Measurements from ENCODE around the gene PTGER4.
A peak's percentile ranks its signal among the peaks of the same experiment; 100 is the strongest.

The PTGER4 gene

GRCh38 chr5:40672425-40672824 is 7.3 kb upstream of the PTGER4 start:
- DNase-seq: no peak

DNA sequence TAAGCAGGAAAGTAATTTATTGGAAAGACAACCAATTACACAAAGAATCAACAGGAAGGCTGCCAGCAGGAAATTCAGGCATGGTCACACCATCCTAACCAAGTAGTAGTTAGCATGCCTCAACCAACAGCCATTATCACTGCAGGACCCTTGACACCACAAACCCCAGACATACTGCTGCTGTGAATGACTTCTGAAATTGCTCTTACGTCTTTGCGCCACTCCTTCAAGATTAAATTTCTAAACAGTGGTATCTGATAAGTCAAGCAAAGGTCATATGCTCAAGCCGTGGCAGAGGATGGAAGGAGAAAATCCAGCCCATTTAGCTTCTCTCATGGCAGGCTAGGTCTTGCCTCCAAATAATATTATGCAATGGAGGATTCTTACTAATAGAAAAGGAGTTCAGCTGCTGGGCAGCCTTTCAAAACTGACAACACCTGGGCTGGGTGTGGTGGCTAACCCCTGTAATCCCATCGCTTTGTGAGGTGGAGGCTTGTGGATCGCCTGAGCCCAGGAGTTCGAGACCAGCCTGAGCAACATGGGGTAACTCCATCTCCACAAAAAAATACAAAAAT is 5.0 kb upstream of the PTGER4 start:
- no peak for DNase-seq

DNA sequence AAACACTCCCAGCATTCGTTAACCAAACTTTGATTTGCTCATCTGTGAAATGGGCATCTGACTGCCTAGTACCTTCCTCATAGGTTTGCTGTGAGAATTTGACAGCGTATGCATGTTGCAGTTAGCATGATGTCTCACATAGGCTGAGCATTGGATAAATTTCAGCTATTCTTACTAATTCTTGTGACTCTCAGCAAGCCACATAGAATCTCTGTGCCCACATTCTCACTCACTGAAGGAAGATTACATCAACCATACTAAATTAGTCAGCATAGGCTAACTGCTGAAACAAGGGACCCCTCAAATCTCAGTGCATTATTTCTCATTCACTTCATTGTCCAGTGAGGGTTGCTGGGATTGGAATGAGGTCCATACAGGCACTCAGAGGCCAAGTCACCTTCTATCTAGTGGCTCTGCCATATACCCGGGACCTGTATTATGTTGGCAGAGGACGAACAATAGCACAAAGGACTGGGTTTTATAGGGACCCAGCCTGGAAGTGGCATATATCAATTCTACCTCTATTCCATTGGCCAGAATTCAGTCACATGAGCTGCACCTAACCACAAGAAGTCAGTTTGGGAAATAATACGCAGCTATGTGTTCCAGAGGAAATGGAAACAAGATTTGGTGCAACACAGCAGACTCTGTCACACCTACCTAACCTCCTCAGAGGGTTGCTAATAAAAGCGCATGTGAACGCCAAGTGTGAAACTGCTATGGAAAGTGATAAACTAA is 4.2 kb upstream of the PTGER4 start:
- DNase-seq: peak; percentile 55

DNA sequence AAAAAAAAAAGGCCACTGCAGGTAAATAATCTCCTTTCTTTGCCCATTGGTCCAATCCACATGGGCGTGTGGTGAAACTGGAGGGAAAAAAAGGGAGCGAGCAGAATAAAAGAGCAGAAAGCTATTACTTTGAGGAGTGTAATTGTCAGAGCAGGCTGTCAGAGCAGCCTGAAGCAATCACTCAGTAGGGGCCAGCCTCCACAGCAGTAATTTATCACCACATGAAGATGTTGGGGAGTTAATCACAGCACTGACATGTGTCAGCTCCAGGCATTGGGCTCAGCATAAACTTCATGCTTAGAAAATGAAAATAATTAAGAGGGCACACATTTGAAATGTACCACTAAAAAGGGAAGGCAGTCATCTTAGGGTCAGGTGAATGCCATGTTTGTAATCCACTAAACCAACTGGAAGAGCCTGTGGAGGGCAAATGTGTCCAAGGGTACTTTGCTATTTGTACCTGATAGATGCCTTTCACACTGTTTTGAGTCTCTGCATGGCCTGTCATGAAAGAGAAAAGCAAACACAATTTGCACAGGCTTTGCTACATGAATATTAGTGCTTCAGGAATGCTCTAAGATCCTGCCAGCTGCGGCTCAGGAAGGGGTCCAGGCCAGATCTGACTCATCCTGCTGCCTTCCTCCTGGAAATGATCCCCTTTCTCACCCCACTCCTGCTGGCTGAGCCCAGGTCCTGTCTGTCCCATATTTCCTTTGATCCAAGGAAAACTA is 2.9 kb upstream of the PTGER4 start:
- DNase-seq: no peak

DNA sequence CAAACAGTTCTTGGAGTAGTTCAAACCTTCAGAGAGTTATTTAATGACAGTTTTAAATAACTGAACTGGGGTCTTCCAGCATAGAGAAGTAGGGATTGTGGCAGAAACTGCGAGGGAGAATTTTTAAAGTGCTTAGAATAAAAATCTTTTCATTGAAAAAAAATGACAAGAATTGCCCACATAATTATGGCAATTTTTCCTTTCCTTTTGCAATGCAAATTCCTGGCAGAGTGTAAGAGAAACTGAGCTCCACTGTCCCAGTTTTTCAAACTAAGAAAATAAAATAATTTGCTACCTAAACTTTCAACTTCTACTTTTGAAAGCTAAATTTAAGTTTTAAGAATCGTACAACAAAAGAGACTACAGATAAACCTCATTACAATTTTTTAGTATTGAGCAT is 2.3 kb upstream of the PTGER4 start:
- no peak for DNase-seq

GRCh38 chr5:40678026-40678425 is 1.7 kb upstream of the PTGER4 start:
- DNase-seq: no peak

DNA sequence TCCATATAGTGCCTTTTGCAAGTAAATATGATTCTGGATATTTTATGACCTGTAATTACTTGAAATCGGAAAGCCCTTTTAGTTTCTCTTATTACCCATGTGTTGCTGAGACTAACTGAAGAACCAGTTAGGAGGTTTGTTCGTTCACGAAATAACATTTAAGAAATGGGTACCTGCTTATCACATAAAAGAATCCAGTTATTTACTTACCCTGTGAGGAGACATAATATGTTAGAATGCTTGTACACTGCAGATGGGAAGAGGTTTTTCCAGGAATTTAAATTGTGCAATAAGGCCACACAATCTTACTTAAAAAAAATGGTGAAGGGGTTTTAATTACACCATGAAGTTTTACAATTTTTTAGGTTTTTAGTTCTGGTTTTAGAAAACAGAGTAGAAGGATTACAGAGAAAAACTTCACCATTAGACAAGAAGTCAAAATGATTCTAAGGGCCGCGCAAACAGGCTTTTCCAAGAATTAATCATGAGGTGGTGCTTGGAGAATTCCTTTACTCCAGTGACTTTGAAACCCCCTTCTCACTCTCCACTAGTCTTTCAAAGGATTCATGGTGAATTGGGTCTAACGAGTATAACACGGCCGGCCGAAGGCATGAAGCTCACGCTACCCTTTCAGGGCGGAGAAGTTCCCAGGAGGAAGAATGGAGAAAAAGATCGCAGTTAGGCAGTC is 1.1 kb upstream of the PTGER4 start:
- DNase-seq: no peak

GRCh38 chr5:40679148-40679912 is 385 bp upstream of the PTGER4 start:
- DNase-seq: peak; percentile 92

GRCh38 chr5:40680741-40681362 is 1.1 kb downstream of the PTGER4 start:
- DNase-seq: peak; percentile 44

GRCh38 chr5:40681363-40682153 is 1.8 kb downstream of the PTGER4 start:
- DNase-seq: peak; percentile 47

- no peak for DNase-seq
Measured at GRCh38 chr5:40682154-40683017, 2.7 kb downstream of the PTGER4 start.

- DNase-seq: no peak
Measured at GRCh38 chr5:40683305-40683704, 3.6 kb downstream of the PTGER4 start.

GRCh38 chr5:40685193-40685592 is 5.5 kb downstream of the PTGER4 start:
- no peak for DNase-seq

GRCh38 chr5:40685976-40686486 is 6.3 kb downstream of the PTGER4 start:
- no peak for DNase-seq

- no peak for DNase-seq
Measured at GRCh38 chr5:40687321-40687720, 7.6 kb downstream of the PTGER4 start.

- DNase-seq: peak; percentile 86
Measured at GRCh38 chr5:40688127-40688761, 8.5 kb downstream of the PTGER4 start.

- no peak for DNase-seq
Measured at GRCh38 chr5:40688996-40689395, 9.3 kb downstream of the PTGER4 start.

DNA sequence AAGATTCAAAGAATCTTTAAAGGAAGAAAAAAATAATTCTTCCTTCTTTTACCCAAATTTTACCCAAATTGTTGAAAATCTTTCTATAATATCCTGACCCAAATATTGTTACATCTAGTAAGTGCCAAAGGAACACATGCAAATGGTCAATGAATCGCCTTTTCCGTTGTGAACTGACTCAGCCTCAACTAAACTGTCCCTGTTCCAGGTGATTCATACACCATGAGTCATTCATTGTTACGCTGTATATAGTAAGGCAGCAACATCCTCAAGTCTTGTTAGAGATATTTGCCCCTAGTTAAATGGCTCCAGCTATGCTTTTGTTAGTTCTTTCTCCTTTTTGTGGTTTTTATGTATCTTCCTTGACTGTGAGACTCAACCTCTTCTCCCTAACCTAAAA is 9.7 kb downstream of the PTGER4 start:
- DNase-seq: peak; percentile 61

- no peak for DNase-seq
Measured at GRCh38 chr5:40690267-40690666, 10.6 kb downstream of the PTGER4 start.

- DNase-seq: no peak
Measured at GRCh38 chr5:40691894-40692293, 12.2 kb downstream of the PTGER4 start.

Data from stimulated activated CD4-positive, alpha-beta T cell treated with anti-CD3 and anti-CD28 coated beads, Interleukin-1b, Interleukin-23, amount 100 ng/mL, for 48 hours (primary cell).